GM13976 (cell line): ENCODE data around the gene SCAF8.

ENCODE experiments used
- DNase-seq: peaks from one replicate; pipeline ENCODE4 v3.0.0; 2012; ENCODE audit warnings: low spot score
- in situ Hi-C: fragments of 300-500 bp; cut with MboI; formaldehyde crosslinking; loops from one replicate; pipeline ENCODE4 v1.12.0; 2022; ENCODE audit warnings: low sequenced_read_pairs, mixed read lengths, inconsistent platforms; ENCODE audit not compliant: unreplicated experiment
- TF ChIP-seq, protein P1 (sequence below): IDR thresholded peaks from 2 replicates; pipeline ENCODE4 v1.5.1; 2012; ENCODE audit warnings: borderline replicate concordance, mild to moderate bottlenecking; ENCODE audit not compliant: insufficient read depth; ENCODE audit errors: extremely low read depth, missing control alignments, control extremely low read depth

Gene SCAF8

GRCh38 chr6:154842833-154843232, 109.6 kb downstream of the SCAF8 start:
- TF ChIP-seq, protein P1, sequence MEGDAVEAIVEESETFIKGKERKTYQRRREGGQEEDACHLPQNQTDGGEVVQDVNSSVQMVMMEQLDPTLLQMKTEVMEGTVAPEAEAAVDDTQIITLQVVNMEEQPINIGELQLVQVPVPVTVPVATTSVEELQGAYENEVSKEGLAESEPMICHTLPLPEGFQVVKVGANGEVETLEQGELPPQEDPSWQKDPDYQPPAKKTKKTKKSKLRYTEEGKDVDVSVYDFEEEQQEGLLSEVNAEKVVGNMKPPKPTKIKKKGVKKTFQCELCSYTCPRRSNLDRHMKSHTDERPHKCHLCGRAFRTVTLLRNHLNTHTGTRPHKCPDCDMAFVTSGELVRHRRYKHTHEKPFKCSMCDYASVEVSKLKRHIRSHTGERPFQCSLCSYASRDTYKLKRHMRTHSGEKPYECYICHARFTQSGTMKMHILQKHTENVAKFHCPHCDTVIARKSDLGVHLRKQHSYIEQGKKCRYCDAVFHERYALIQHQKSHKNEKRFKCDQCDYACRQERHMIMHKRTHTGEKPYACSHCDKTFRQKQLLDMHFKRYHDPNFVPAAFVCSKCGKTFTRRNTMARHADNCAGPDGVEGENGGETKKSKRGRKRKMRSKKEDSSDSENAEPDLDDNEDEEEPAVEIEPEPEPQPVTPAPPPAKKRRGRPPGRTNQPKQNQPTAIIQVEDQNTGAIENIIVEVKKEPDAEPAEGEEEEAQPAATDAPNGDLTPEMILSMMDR = no peak
- in situ Hi-C loops = no loop called here

GRCh38 chr6:154847318-154847717, 114.1 kb downstream of the SCAF8 start:
- TF ChIP-seq, protein P1 = no peak
- DNase-seq = no peak
- in situ Hi-C loops = no loop called here

More at GRCh38 chr6:154842833-154843232, 109.6 kb downstream of the SCAF8 start:
- DNase-seq = no peak

- TF ChIP-seq, protein P1 = no peak
- in situ Hi-C loops = no loop called here
- DNase-seq = no peak
Measured at GRCh38 chr6:154848580-154848979, 115.4 kb downstream of the SCAF8 start.

DNA sequence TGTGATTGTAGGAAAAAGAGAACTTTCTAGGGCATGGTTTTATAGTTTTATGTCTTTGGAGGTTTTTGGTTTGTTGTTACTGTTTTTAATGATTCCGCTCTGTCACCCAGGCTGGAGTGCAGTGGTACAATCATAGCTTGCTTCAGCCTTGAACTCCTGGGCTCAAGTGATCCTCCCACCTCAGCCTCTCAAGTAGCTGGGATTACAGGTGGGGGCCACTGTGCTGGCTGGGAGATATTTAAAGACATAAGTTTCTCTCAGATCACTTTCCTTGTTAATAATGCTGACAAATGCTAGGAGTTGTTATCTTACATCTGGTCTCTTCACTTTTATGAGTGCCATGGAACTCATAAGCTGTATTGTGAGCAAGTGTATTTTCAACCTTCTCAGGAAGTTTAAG, 116.3 kb downstream of the SCAF8 start:
- TF ChIP-seq, protein P1 = no peak
- DNase-seq = no peak
- in situ Hi-C loops = no loop called here

DNA sequence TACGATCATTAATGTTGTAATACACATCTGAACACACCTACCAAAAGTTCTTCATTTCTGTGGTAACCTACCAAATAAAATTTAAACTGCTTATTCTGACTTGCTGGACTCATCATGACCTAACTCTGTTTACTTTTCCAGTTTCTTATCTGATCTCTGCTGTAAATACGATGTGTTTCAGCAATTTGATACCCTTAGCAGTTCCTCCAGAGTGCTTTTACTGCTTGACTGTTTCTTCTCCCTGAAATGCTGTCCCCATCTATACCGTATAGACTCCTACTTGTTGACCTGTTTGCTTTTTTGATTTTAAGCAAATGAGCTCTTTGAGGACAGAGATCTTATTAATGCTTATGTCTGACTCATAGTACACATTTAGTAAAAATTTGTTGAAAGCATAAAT, 119.5 kb downstream of the SCAF8 start:
- in situ Hi-C loops = no loop called here
- no peak for DNase-seq
- TF ChIP-seq, protein P1 = no peak

GRCh38 chr6:154857529-154857928, 124.3 kb downstream of the SCAF8 start:
- no peak for DNase-seq
- TF ChIP-seq, protein P1 = no peak
- in situ Hi-C loops = no loop called here

DNA sequence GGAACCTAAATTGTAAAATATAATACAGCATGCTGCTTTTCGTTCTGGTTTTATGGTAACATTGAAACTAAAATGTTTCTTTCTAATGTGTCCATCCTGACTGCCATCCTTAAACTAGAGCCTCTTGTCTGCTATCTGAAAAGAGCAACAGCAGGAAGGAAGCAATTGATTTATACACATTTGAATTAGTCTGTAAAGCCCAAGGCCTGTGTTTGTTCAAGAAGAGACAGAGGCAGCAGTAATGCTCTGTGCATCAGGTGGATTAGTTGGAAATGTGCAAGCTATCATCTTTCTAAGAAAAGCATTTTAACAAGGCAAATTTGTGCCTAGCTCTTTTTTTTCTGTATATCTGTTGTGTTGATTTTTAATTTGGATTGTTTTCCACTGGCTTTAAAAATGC, 128.6 kb downstream of the SCAF8 start:
- DNase-seq = no peak
- in situ Hi-C loops = no loop called here

More for the DNA sequence above, 128.6 kb downstream of the SCAF8 start:
- TF ChIP-seq, protein P1 = no peak
